Mucosa of stomach (tissue), 1 donor: ENCODE measurements around the gene LIMS1.
"Not testable (repeated sequence)": the region's sequence is repeated elsewhere in the genome, so short reads cannot be mapped to it uniquely, and the experiment has no call there.

ENCODE experiments used
- H3K27me3 ChIP-seq: one replicate; pipeline ENCODE4 v1.7.0; 2013; ENCODE audit warnings: mild to moderate bottlenecking, low read length; ENCODE audit not compliant: control insufficient read depth, insufficient read depth
- H3K36me3 ChIP-seq: one replicate; pipeline ENCODE4 v1.7.0; 2013; ENCODE audit warnings: low read length; ENCODE audit not compliant: control insufficient read depth, insufficient read depth
- H3K4me1 ChIP-seq: one replicate; pipeline ENCODE4 v1.7.0; 2013; ENCODE audit warnings: mild to moderate bottlenecking, low read length; ENCODE audit not compliant: control insufficient read depth, insufficient read depth
- H3K4me3 ChIP-seq: one replicate; pipeline ENCODE4 v1.7.0; 2013; ENCODE audit warnings: low read length
- H3K9ac ChIP-seq: one replicate; pipeline ENCODE4 v1.7.0; 2013; ENCODE audit warnings: mild to moderate bottlenecking, low read length, moderate library complexity
- H3K9me3 ChIP-seq: one replicate; pipeline ENCODE4 v1.7.0; 2013; ENCODE audit warnings: mild to moderate bottlenecking, low read length, moderate library complexity; ENCODE audit not compliant: control insufficient read depth
- donor health status: Pancreatic carcinoma.

The LIMS1 gene

DNA sequence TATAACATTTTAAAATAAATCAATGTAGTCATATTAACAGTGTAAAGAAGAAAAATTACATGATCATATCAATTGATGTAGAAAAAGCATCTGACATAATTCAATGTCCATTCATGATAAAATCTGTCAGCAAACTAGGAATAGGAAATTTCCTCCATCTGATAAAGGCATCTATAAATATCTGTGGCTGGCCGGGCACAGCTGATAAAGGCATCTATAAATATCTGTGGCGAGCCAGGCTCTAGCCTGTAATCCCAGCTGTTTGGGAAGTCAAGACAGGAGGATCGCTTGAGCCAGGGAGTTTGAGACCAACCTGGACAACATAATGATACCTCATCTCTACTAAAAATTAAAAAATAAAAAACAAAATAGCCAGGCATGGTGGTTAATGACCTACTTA is 166.9 kb downstream of the LIMS1 start:
- Histone ChIP-seq H3K9me3 (no peaks in the 10 kb centered on the region), H3K9ac (no peak overlapping the region), H3K4me1 (no peaks in the 10 kb centered on the region), H3K36me3 (no peaks in the 10 kb centered on the region), H3K27me3 (no peaks in the 10 kb centered on the region), H3K4me3 (no peak overlapping the region)

DNA sequence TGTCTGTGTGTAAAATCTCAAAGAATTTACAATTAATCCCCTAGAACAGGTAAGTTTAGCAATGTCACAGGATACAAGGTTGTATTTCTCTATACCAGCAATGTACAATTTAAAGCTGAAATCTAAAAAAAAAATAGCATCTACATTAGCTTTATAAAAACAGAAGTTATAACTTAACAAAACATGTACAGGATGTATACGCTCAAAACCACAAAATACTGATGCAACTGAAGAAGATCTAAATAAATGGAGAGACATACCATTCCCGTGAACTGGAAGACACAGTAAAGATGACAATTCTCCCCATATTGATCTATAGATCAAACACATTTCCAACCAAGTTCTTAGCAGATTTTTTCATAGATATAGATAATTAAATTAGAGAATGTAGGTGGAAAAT is 167.5 kb downstream of the LIMS1 start:
- no peaks in the 10 kb centered on the region for H3K4me1 ChIP-seq
- no peak overlapping the region for H3K4me3 ChIP-seq
- no peaks in the 10 kb centered on the region for H3K27me3 ChIP-seq
- H3K36me3 ChIP-seq = no peaks in the 10 kb centered on the region
- no peak overlapping the region for H3K9ac ChIP-seq
- no peaks in the 10 kb centered on the region for H3K9me3 ChIP-seq

DNA sequence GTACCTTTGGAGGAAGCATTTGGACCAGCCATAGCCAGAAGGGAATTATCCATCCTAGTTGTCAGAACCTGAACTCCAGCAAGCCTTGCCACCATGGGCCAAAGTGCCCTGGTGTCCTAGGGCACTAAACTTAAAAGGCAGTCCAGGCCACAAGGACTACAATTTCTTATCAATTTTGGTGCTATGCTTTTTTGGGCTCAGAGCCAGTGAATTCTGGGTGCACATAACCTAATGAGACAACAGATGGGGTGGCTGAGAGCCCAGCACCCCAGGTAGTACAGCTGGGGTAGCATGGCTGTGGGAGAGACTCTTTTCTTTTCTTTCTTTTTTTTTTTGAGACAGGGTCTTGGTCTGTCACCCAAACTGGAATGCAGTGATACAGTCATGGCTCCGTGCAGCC is 170.6 kb downstream of the LIMS1 start:
- H3K36me3 ChIP-seq = no peaks in the 10 kb centered on the region

DNA sequence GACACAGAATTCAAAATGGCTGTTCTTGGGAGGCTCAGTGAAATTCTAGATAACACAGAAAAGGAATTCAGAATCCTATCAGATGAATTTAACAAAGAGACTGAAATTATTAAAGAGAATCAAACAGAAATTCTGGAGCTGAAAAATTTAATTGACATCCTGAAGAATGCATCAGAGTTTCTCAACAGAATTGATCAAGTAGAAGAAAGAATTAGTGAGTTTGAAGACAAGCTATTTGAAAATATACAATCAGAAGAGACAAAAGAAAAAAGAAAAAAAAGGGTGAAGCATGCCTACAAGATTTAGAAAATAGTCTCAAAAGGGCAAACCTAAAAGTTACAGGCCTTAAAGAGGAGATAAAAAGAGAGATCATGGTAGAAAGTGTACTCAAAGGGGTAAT is 173.0 kb downstream of the LIMS1 start:
- H3K4me1 ChIP-seq = no peaks in the 10 kb centered on the region
- H3K9me3 ChIP-seq = no peaks in the 10 kb centered on the region
- no peak overlapping the region for H3K4me3 ChIP-seq
- H3K27me3 ChIP-seq = no peaks in the 10 kb centered on the region
- no peak overlapping the region for H3K9ac ChIP-seq
- H3K36me3 ChIP-seq = no peaks in the 10 kb centered on the region

More for the DNA sequence above, 170.6 kb downstream of the LIMS1 start:
- no peaks in the 10 kb centered on the region for H3K27me3 ChIP-seq
- no peak overlapping the region for H3K4me3 ChIP-seq
- H3K4me1 ChIP-seq = no peaks in the 10 kb centered on the region
- no peak overlapping the region for H3K9ac ChIP-seq
- no peaks in the 10 kb centered on the region for H3K9me3 ChIP-seq

DNA sequence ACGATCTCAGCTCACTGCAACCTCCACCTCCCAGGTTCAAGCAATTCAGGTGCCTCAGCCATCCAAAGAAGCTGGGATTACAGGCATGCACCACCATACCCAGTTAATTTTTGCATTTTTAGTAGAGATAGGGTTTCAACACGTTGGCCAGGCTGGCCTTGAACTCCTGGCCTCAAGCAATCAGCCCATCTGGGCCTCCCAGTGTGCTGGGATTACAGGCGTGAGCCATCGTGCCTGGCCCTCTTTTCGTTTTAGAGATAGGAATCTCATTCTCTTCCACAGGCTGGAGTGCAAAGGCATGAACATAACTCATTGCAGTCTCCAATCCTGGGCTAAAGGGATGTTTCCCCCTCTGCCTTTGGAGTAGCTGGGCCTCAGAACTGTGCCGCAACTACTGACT is 182.7 kb downstream of the LIMS1 start:
- H3K27me3 ChIP-seq, H3K4me3 ChIP-seq, H3K9ac ChIP-seq, H3K9me3 ChIP-seq, H3K36me3 ChIP-seq, H3K4me1 ChIP-seq: not testable (repeated sequence)

DNA sequence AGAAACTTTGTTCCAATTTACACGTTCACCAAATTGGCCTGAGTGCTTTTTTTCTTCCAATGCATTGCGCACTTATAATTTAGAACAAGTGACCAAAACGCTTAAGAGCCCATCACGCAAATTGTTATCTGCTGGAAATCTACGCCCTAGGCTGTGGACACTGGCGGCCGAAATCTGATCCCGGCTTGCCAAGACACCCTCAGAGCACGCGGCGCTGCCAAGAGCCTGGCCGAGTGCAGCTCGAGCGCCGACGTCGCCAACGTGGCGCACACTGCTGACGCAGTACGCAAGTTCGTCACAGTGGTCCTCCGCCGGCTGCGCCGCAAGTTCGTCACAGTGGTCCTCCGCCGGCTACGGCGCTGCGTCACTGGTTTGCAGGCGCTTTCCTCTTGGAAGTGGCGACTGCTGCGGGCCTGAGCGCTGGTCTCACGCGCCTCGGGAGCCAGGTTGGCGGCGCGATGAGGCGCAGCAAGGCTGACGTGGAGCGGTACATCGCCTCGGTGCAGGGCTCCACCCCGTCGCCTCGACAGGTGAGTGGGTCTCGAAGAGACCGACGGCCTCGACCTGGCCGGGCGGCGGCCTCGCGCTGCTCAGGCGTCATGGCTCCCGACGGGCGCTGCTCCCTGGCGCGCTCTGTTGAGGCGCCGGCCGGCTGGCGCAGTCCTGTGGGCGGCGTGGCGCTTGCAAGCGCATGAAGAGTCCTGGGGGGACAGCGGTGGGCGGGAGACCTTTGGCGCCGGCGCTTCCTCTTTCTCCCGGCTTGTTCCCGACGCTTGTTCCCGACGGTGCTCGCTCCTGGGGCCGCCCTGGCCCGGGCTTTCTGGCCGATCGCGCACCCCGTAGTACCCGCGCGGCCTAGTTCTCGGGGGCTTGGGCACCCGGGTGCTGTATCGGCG is 185.1 kb downstream of the LIMS1 start, which contains the start of gene RANBP2:
TSS of gene RANBP2 (plus strand) at position 334 of the 896 bp plus-strand sequence. CDS start at position 459, 125 bp downstream.
- H3K4me1 ChIP-seq = peaks cover 4% of the 10 kb centered on the region
- H3K4me3 ChIP-seq = peak within 1 kb of the TSS; percentile 69
- no peaks in the 10 kb centered on the region for H3K9me3 ChIP-seq
- peak within 1 kb of the TSS; percentile 89 for H3K9ac ChIP-seq
- no peaks in the 10 kb centered on the region for H3K36me3 ChIP-seq
- no peaks in the 10 kb centered on the region for H3K27me3 ChIP-seq

DNA sequence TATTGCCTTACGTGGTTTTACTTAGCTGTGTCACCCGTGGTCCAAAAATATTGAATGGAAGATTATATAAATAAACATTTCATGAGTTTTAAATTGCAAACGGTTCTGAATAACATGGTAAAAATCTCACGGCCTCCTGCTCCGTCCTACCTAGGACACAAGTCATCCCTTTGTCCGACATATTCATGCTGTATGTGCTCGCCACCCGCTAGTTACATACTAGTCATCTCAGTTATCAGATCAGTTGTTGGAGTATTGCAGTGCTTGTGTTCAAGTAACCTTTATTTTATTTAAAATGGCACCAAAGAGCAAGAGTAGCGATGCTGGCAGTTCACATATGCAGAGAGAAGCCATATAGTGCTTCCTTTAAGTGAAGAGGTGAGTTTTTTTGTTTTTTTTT is 191.8 kb downstream of the LIMS1 start:
- not testable (repeated sequence) for H3K9ac ChIP-seq, H3K36me3 ChIP-seq, H3K27me3 ChIP-seq, H3K9me3 ChIP-seq, H3K4me1 ChIP-seq, H3K4me3 ChIP-seq

DNA sequence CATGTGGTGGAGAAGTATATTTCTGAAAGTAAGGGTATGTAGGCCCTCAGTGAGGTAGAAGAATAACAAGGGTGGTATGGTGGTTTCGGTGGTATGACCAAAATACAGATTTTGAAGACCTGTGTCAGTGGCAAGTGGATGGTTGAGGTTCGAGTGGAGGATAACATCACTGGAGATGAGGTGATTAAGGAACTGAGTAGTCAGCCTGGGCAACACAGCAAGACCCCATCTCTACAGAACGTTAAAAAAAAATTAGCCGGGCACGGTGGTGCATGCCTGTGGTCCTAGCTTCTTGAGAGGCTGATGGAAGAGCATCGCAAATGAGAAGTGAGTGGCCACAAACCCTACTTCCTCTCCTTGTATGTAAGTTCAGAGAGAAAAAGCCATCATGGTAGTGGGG is 200.4 kb downstream of the LIMS1 start:
- not testable (repeated sequence) for H3K9me3 ChIP-seq, H3K36me3 ChIP-seq, H3K4me1 ChIP-seq, H3K9ac ChIP-seq, H3K27me3 ChIP-seq, H3K4me3 ChIP-seq
